NCI-H2029 (cell line): Measurements from ENCODE around the gene CCT5.
A peak's percentile ranks its signal among the peaks of the same experiment; 100 is the strongest.
"Not testable (repeated sequence)": the region's sequence is repeated elsewhere in the genome, so short reads cannot be mapped to it uniquely, and the experiment has no call there.

Experiments
- DNase-seq: peaks from one replicate; lab custom pipeline; 2025; lab: John Stamatoyannopoulos, UW

The CCT5 gene

DNA sequence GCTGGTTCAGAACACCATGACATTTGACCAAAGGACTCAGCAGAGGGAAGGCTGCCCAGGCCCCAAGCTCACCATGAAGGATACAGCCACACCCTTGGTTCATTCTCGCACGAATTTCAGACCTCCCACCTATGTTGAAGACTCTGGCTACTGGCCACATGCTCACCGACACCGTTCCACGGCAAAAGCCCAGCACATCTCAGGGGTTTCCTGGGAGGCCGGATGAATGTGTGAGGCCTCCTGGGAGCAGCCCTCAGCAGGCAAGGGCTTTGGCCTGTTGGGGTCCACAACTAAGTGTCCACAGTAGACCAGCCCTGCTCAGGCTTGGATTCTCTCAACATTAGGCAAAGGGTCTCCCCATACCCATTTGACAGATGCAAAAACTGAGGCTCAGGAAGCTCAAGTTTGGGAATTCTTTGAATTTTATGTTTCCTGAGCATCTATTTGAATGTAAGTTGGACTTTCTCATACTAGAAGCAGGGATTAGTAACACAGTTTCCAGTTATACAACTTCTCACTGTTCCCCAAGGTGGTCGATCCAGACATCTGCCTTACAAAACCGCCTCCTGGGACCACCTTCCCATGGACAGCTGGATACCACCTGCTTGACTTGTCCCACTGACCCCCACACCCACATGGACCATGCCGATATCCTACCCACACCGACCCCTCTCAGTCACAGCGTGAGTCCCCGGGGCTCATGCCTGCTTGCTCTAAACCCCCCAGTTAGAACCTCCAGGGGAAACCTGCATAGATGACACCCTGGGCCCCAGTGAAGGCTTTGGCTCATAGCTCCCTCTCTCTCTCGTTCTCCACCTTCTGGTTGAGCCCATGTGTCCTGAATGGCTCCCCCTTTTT is 27.9 kb downstream of the CCT5 start:
- no peak for DNase-seq

DNA sequence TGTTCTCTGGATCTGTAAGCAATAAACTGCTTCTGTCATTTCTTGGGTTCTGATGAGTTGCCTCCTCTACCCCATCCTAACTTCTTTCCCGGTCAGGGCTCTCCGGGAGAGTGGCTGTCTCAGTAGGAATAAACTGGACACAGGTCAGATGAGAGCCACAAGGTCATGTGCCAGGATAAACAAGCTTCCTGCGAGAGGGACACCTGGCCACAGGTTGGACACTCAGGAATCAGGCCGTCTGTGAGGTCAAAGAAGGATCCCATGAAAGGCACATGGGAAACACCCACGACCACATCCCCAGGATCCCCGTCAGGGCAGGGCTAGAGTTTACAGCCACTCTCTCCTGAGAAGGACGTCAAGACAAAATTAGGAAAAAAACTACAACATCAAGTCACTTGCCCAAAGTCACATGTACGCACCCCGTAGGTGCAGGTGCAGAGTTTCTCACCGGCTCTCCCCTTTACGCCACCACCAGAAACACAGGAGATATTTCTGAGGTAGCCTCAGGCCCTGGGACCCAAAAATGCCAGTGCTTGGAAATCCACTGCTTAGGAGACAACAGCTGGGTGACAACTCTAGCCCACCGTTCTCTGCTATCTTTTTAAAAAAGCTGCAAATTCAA is 28.7 kb downstream of the CCT5 start:
- DNase-seq: no peak

DNA sequence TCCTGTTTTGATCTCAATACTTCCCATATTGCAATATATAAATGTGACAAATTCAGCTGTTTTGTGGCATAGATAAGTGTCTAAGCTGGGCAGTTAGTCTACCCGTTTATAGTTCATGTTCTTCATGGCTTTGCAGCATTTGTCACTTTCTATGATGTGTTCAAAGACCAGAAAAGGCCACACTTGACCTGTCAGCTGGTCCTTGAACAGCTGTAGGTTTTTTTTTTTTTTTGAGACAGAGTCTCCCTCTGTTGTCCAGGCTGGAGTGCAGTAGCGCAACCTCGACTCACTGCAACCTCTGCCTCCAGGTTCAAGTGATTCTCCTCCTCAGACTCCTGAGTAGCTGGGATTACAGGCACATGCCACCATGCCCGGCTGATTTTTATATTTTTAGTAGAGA is 29.2 kb downstream of the CCT5 start:
- DNase-seq: no peak

DNA sequence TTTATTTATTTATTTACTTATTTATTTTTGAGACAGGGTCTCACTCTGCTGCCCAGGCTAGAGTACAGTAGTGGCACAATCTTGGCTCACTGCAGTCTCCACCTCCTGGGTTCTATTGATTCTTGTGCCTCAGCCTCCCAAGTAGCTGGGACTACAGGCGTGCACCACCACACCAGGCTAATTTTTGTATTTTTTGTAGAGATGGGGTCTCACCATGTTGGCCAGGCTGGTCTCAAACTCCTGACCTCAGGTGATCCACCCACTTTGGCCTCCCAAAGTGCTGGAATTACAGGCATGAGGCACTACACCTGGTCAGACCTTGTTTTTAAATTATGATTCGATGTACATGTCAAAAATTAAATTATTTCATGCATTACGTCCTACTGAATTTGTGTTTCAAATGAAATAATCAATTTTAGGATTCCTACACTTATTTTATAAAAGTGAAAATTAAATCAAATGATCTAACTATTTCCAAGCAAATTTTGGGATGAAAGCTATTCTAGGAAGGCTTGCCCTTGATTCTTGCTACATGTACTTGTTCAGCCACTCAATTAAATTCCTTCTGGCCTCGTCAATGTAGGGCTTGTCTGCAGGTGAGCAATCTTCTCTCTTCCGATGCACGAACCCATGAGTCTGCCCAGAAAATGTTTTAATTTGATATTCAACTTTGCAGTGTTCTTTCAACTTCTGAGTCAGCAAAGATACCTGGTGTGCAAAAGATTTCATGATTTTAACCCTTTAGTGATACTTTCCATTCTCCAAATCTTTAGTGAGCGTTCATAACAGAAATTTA is 30.0 kb downstream of the CCT5 start:
- DNase-seq: no peak

DNA sequence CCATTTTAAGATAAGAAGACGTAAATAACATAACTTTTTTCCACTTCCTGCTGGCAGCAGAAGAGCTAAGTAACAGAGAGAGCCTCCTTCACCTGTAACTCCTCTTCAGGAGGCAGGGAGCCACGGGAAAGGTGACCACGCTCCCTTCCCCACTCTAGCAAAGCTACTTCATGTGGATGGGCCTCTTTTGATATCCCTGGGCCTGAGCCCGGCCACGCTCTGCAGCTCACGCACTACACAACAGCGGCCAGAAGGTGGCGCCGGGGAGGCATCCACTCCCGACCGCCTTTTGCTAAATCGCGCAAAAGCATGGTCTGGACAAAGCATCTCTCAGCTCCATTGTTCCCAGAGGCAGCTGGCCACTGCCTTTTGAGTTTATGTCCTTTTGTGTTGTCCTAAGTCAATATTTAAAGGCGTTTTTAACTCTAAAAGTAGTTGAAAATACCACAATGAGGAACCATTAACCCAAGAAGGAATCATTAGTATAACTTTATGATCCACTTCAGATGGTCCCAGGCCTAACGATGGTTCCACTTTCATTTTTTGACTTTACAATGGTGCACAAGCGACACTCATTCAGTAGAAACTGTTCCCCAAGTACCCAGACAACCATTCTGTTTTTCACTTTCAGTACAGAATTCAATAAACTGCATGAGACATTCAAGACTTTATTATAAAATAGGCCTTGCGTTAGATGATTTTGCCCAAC is 34.0 kb downstream of the CCT5 start:
- peak; percentile 85 for DNase-seq

DNA sequence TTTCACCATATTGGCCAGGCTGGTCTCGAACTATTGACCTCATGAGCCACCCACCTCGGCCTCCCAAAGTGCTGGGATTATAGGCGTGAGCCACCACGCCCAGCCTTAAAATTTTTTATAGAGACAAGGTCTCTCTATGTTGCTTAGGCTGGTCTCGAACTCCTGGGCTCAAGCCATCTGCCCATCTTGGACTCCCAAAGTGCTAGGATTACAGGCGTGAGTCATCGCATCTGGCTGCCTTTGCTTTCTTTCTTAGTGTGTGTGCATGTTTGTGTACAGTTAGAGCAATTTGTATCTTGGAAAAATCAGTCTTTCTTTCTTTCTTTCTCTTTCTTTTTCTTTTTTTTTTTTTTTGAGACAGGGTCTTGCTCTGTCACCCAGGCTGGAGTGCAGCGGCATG is 35.3 kb downstream of the CCT5 start:
- not testable (repeated sequence) for DNase-seq

DNA sequence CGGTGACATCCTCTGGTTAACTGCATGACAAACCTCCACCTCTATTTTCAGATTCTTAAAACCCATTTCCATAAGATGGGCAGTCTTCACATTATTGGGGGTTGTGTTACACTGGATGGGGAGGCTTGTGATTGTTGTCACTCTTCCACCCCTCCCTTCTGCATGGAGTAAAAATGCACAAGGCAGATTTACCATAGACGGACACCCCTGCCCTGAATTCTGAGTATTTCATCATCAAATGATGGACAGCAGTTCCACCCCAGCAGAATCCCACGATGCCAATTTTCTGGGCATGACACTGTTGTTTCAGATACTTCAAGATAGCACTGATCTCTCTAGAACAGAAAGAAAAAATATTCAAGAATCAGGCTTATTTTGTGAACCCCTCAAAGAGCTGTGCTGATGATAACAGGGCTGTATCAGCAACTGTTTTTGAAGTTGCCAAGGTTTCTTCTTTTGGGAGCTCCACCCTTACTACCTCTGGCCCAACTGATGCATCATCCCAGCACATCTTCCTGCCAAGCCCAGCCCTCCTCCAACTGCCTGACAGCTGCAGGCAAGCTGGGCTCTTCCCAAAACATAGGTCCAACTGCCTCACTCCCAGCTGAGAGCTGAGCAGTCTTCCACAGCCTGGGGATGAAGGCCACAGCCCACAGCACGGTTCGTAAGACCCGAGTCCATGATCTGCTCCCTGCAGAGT is 36.2 kb downstream of the CCT5 start:
- no peak for DNase-seq

DNA sequence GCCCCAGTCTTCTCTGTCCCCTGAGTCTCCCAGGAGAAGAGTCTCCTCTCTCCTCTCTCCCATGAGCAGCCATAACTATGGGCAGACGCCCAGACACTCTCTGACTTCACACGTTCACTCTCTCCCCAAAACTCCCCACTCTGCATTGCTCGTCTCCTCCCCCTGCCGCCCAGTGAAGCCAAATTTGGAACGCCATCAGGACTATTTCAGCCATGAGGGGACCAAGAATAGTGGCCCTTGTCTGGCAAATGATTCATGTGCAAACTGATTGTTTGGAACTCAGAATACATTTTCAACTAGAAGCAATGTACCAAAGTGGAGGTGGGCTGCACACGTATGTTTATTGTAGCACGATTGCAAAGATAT is 36.8 kb downstream of the CCT5 start:
- no peak for DNase-seq

DNA sequence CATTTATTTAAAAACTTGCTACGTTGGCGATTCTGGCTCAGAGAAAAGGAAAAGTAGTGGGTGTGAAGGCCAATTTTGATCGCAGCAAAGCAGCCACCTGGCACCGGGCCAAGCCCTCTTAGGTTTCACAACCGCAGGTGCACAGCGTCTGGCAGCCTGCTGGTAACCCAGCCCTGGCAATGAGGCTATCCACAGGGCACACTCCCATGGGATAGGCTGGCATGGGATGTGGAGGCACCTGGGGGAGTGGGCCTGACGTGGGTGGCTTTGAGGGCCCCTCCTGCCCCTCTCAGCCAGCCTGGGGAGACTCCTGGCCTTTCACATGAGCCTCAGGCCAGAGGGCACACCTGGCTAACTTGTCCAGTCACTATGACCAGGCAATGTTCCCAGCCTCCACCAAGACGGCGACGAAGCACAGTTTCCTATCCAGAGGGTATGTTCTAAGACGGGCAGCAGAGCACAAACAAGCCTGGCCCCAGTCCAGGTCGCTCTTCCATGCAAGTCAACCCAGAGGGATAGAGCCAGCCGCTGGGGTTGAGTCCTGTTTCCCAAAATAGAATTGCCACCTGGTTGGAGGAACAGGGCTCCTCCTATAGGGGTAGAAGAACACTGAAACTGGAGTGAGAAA is 38.6 kb downstream of the CCT5 start:
- peak; percentile 96 for DNase-seq

DNA sequence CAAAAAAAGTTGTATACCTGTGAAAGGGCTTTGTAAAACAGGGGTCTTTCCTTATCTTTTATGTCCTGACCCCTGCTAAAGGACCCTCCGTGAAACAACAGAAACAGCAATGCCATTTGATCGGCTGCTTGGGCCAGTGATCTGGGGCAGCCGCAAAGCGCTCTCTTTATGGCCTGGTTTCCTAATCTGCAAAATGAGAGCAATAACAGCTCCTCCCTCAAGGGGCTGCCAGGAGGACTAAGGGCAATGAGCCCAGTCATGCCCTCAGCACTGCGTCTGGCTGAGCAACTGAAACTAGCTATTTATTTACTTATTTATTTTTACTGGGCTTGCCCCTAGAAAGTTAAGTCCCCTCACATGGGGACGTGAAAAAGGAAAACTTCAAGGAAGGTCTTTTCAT is 39.3 kb downstream of the CCT5 start:
- DNase-seq: peak; percentile 80

DNA sequence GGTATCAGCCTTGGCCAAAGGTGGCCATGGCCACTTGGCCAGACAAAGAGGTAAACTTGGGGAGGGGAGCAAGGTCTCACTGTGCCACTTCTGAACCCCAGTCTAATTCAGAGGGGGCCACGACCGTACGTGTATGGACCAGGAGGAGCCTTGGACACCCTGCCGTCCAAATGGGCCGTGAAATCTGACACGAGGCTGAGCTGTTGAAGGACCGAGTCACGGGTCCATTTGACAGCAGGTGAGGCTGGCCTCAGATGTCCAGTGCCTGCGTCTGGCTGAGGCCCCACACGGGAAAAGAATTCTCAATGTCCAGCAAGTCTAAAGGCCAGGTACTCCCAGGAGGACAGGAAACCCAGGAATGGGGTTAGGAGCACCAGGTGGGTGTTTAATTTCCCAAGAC is 39.9 kb downstream of the CCT5 start:
- peak; percentile 50 for DNase-seq

DNA sequence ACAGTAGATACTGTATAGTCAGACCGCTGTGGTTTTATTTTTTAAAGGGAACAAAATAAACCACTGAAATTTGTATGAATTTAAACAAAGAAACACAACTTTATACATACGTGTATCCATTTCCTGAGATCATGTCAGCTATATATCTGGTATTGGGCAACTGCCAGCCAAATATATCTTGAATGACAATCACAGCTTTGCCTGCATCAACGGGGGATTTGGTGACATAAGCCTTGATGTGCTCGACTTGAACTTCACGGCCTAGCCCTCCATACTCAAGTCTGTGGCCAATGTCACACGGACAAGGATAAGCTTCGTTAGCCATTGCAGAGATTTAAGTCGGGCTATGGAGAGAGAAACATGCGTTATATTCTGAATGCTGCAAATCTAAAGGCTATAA is 40.4 kb downstream of the CCT5 start:
- no peak for DNase-seq

DNA sequence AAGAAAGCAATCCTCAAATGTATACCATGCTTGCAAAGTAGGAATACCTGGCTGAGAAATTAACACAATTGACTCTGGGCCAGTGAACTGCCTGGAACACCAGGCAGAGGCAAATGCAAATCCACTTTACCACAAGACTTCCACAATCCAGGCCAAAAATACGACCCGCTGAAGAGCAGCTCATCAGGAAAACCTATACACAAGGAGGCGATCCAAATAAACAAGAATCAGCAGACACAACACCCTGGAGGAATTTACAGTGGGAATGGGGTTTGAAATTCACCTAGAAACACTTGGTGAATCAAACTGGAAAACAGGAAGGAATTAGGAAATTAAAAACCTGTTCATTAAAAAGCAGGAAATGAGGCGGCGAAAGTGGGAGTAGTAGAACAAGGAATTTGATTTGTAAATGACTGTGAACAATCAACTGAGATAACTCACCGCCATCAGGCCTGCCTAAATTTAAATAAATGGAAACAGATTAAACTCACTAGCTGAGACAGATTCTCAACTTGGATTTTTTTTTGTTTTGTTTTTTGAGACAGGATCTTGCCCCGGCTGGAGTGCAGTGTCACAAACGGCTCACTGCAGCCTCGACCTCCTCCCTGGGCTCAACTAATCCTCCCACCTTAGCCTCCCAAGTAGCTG is 41.7 kb downstream of the CCT5 start:
- no peak for DNase-seq

DNA sequence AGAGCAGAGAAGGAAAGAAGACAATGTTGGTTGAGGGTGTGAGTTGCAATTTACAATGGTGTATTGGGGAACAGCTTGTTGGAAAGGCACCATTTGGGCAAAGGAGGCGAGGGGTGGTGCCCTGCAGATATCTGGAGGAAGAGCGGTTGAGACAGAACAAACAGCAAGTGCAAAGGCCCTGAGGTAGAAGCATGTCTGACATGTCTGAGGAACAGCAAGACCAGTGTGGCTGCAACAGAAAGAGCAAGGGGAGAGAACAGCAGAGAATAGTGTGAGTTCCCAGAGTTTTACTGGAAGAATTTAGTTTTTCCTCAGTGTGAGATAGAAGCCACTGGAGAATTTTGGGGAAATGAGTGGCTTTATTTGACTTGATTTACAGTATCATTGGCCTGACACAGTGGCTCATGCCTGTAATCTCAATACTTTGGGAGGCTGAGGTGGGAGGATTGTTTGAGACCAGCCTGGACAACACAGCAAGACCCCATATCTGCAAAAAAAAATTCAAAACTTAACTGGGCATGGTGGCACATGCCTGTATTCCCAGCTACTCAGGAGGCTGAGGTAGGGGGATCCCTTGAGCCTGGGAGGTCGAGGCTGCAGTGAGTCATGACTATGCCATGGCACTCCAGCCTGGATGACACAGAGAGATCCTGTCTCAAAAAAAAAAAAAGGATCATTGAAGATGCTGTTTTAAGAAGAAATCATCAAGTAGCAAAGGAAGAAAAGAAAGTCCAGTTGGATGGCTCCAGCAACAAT is 44.0 kb downstream of the CCT5 start:
- DNase-seq: no peak

DNA sequence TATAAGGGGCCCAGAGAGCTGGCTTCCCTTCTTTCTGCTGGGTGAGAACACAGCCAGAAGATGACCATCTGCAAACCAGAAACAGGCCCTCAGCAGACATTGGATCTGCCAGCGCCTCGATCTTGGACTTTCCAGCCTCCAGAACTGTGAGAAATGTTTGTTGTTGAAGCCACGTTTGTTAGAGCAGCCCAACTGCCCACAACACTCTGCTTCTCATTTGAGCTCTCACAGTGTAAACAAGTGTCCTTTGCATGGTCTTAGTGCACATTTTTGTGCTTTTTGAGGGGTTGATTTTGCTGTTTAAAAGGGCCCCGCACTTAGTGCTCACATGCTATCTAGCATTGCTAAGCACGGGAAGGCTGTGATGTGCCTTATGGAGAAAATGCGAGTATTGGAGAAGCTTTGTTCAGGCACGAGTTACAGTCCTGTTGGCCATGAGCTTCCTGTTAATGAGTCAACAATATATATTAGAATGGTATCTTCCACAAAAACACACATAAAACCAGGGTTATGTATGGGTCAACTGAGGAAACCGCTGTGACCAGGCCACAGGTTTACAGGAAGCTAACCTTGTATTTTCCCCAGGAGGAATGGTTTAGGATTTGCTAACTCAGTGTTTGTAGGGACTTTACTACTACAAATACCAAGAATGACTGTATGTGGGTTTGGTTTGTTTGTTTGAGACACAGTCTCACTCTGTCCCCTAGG is 45.7 kb downstream of the CCT5 start:
- DNase-seq: no peak

DNA sequence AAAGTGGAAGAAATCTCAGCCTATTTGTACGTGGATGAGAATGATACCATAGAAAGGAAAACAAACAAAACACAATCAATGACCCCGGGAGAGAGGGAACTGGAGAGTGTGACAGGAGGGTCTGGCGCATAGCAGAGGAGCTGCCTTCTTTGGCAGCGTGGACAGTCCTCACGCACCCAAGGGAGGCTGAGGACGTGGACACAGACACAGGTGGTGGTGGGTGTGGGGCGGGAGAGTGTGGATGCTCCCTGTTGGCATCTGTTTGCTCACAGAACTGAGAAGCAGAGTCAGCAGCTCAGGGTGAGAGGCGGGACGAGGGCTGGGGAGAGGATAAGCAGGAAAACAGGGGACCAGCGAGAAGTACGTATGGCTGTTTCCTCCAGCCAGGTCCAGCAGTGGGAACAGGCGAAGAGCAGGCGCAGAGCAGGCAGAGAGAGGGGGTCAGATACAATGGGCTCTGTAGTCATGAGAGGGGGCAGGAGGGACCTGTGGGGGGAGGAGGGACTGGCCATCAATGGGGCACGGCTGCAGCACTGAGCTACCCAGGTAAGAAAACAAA is 47.6 kb downstream of the CCT5 start:
- no peak for DNase-seq

DNA sequence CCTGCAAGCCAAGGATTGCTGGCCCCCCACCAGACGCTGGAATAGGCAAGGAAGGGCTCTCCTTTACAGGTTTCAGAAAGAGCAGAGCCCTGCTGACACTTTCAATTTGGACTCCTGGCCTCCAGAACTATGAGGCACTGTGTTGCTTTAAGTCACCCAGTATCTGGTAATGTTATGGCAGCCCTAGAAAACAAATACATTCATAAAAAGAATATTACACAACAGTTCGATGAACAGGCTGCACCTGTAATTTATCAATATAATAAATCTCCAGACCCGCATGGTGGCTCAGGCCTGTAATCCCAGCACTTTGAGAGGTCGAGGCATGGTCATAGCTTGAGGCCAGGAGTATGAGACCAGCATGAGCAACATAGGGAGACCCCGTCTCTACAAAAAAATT is 50.2 kb downstream of the CCT5 start:
- no peak for DNase-seq

DNA sequence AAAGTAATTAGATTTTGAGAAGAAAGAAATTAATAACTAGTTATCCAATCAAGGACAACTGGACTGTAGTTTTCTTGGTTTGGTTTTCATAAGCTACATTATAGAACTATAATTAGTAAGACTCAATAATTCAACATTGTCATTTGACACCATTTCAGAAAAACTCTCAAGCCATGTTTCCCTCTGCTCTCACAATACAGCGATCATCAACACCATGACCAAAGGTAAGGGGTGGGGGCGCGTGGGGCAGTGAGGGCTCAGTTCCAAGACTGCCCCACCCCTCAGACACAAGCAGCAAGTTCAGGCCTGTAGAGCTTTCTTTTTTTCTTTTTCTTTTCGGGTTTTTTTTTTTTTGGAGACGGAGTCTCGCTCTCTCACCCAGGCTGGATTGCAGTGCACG is 51.2 kb downstream of the CCT5 start:
- DNase-seq: peak; percentile 58
